Cortex of kidney (tissue), 1 donor: ENCODE results near the gene ANKRD30A.
"Not testable (repeated sequence)": the region's sequence is repeated elsewhere in the genome, so short reads cannot be mapped to it uniquely, and the experiment has no call there.

ENCODE experiments used
- DNase-seq: peaks from one replicate; lab custom pipeline; 2025; lab: John Stamatoyannopoulos, UW

Gene ANKRD30A

DNA sequence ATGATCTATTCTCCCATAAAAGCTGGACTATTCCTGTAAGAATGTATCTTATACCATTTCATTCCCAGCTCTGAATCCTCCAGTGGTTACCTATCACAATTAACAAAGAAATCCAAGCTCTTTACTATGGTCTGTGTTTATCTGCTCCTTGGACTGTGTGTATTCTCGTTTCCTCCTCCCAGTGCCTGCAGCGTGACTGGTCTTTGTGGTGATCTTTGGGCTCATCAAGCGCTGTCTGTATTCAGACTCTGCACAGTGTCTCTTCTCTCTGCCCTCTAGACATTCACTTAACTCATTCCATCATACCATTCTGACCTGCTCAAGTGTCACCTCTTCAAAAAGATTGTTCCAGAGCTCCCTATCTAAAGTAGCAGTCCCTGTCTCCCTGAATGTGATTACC, 130.4 kb downstream of the ANKRD30A start:
- DNase-seq: not testable (repeated sequence)

GRCh38 chr10:37263304-37263703, 137.9 kb downstream of the ANKRD30A start:
- no peak for DNase-seq

DNA sequence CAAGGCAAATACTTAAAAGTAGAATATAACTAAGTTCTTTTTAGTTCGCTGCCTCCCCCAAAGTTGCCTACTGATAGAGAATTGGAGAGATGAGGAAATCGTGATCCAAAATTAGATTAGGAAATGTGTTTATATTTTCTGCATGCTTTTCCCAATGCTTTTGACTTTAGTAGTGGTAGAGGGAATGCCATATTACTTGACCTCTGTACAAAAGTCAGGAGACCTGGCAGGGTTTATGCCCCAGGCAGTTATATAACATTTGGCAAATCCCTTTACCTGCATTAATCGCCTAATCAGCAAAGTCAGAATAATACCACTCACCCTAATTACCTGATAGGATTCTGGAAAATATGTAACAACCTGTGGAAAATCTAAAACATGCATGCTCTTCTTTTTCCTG, 142.9 kb downstream of the ANKRD30A start:
- DNase-seq: no peak

DNA sequence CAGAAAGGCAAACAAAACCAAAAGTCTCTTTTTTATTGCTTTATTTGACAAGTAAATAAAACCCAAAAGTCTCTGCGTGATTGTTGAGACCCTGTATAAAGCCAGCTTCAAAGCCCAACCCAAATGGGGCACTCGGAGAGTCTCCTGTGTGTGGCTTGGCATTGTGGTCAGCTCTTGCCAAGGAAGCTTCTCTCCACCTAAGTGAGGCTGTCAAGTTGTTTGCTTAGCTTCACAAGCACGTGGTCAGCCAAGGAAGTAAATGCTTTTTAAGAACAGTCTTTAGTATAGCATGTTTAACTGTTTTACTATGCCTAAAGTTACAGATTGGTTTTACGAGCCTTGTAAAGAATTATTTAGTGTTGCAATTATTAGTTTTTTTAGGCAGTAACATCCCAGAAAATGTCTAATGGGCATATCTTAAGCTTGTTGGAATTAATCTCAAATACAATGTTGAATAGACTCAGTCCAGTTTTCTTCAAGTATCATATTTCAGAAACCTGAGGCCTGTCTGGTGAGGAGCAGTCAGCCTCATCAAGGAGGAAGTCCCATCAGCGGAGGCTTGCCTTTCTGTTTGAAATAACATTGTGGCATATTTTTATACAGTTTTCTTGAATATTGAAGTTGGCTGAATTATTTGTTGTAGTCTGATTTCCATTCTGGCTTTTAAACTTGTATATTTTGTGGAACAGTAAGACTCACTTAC, 144.3 kb downstream of the ANKRD30A start:
- no peak for DNase-seq

DNA sequence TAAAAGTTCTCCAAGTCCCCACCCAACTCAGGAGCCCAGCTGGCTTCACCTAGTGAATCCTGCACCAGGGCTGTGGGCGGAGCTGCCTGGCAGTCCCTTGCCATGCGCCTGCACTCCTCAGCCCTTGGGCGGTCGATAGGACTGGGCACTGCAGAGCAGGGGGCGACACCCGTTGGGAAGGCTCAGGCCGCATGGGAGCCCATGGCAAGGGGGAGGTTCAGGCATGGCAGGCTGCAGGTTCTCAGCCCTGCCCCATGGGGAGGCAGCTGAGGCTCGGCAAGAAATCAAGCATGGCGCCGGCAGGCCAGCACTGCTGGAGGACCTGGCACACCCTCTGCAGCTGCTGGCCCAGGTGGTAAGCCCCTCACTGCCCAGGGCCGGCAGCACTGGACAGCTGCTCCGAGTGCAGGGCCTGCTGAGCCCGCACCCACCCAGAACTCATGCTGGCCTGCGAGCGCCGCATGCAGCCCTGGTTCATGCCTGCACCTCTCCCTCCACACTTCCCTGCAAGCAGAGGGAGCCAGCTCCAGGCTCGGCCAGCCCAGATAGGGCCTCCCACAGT, 149.9 kb downstream of the ANKRD30A start:
- no peak for DNase-seq

GRCh38 chr10:37285063-37285462, 159.7 kb downstream of the ANKRD30A start:
- DNase-seq: no peak

DNA sequence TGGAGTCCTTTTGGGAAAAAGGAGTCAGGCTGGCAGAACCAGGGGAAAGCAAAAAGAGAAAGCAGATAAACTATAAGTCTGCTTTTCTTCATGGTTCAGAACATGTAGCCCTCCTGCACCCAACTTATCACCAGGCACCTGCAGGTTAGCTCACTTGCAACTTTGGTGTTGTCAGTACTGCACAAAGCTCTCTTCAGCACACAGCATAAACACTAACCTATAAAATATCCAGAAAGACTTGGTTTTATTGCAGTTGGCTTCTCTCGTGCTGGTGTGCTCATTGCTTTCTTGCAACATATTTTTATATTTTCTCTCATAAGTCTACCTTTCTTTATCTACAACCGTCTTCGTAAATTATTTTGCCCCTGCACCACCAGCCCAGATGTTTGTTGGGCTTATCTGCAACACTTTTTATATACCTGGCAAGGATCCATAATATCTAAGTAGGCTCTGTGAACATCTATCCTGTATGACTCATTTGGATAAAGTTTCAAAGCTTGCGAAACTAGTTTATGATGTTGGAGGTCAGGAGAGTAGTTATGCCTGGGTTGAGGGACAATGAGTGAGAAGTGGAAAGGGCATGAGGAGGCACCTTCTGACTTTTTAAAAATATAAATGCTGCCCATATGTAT, 164.6 kb downstream of the ANKRD30A start:
- DNase-seq: no peak

- DNase-seq: no peak
Observed at GRCh38 chr10:37301271-37301670, 175.9 kb downstream of the ANKRD30A start.

- no peak for DNase-seq
Observed at GRCh38 chr10:37304036-37304435, 178.6 kb downstream of the ANKRD30A start.

DNA sequence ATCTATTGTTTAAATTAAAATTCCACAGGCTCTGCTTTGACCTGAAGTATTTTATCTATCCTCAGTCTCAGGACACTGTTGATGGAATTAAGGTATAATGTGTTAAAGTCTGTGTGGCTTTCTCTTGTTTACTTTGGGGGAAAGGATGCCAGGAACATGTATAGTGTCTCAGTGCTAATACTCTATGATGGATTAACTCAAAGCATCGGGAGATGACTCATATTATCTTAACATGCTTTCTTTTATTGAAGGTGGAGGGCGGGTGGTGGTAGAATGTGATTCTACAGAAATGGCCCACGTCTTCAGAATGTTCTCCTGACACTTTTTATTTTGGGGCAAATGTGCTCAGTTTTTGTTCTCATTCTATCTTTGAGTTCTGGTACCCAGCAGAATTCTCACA, 189.0 kb downstream of the ANKRD30A start:
- no peak for DNase-seq

DNA sequence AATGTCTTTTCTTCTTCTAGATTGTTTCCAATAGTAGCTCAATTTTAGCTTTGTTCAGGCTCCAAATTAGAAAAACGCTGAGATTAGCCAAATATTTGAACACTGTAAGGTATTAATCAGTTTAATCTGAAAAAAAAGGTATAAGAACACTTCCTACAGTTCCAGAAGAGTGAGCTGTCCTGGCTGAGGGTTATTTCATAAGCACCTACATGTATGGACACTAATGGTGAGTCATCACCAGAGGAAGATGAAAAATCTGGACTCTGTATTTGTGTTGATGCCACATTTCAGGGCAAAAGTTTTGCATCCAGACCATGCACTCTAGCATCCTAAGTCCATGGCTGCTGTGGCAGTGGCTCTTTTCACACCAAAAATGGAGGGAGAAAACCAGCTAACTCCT, 189.5 kb downstream of the ANKRD30A start:
- no peak for DNase-seq

GRCh38 chr10:37344413-37344812, 219.0 kb downstream of the ANKRD30A start:
- no peak for DNase-seq

- DNase-seq: no peak
Observed at GRCh38 chr10:37379991-37380390, 254.6 kb downstream of the ANKRD30A start.

DNA sequence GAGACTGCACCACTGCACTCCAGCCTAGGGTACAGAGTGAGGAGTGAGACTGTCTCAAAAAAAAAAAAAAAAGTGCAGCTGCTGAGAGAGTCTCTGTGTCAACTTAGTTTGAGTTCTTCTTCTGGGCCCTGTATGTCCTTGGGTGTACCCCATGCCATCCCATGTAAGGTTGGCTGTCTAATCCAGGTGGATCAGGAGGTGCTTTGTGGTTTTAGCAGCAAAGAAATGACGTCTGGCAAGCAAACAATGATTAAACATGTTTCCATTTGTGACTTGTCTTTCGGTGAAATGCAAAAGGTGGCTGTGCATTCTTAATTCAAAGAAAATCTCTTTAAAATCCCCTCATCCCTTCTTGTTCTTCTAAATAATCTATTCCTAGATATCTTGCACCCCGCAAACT, 255.9 kb downstream of the ANKRD30A start:
- no peak for DNase-seq

- no peak for DNase-seq
Observed at GRCh38 chr10:37384923-37385322, 259.5 kb downstream of the ANKRD30A start.

- no peak for DNase-seq
Observed at GRCh38 chr10:37390926-37391325, 265.5 kb downstream of the ANKRD30A start.

DNA sequence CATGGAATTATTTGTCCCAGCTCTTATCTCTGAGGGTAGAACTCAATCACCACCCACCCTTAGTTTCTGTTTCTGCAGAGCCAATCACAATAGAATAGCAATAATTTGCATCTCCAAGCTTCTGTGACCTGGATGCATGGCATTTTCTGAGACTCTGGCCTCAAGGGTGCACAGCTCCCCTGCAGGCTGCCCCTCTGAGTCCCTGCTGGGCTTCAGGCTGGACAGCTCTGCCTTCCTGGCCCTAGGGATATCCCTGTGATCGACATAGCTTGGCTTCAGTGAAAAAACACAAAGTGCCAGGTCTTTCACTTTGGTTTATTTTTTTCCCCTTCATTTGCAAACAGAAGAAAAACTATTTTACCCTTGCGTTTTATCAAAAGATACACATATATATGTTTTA, 275.4 kb downstream of the ANKRD30A start:
- DNase-seq: not testable (repeated sequence)

GRCh38 chr10:37401225-37401624, 275.8 kb downstream of the ANKRD30A start:
- no peak for DNase-seq

DNA sequence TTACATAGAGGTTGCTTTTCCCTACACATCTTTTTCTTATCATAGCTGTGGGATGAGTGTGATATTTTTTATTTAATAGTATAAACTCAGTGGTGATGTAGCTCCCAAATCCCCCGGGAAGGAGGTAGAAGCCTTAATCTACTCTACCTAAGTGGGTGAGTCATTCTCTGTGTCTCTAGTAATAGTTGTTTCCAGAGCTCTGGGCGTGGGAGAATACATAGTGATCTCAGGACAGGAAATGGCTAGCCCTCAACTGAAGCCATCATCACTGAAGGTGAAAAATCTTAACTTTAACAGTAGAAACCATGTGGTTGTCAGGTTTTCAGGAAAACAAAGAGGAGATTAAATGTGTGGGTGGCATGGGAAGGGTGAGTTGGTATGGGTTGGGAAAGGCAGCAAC, 278.4 kb downstream of the ANKRD30A start:
- DNase-seq: no peak
